ENCODE results near the gene SPATA32. TPM values are rescaled to one million over a fixed set of nuclear protein-coding genes. Genes with fewer than 3 reads are reported as not detected.
"Not testable (repeated sequence)": the region's sequence is repeated elsewhere in the genome, so short reads cannot be mapped to it uniquely, and the experiment has no call there.

SPATA32 gene
- total RNA-seq, 4 donors from 2014 or later: not detected

- no peak overlapping the region for H3K4me3 ChIP-seq
- H3K27me3 ChIP-seq: no peaks in the 10 kb centered on the region
- intact Hi-C loops (cut with DNase I): no loop called here
- H3K4me1 ChIP-seq: peaks cover 51 to 100% (median 73%) of the 10 kb centered on the region in 3 donors
- peaks cover 0 to 16% (median 0%) of the 10 kb centered on the region in 3 donors for H3K36me3 ChIP-seq
- WGBS, 2 donors: 45 to 51% methylated on average over 3 of the region's 3 CpGs
- TF ChIP-seq POLR2A (IDR thresholded peaks at IDR 0.05): no peak
- no peak for TF ChIP-seq CTCF (IDR thresholded peaks at IDR 0.05)
- H3K27ac ChIP-seq: peak overlapping the region; percentile 35 to 99 (median 92)
- no peak for DNase-seq
- H3K9me3 ChIP-seq: no peaks in the 10 kb centered on the region
Measured at GRCh38 chr17:45305530-45306087, 43.7 kb upstream of the SPATA32 start.

DNA sequence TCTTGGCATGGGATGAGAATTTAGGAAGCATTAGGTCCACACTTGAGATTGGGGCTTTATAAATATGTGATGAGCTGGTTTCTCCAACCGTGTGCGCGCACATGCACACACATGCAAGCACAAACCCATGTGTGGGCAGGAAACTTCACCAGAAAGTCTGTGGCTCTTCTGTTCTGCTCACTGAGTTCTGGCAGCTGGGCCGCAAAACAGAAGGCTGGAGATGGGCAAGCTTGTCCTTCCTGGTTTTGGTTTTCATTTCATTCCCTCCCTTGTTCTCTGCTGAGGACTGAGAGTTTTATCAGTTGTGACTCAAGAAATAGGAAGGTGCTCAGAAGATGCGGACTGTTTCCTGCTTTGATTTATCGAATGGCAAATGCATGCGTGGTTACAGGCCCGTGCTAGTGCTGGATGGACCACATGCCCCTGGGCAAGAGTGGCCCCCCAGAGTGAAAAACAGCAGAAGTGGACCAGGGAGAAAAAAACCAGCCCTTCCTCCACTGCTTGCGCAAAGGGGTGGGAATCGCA is 40.8 kb upstream of the SPATA32 start:
- WGBS, 2 donors: 15 to 43% methylated on average over 9 to 10 of the region's 10 CpGs
- Histone ChIP-seq H3K4me1 (peaks cover 53 to 100% (median 64%) of the 10 kb centered on the region in 3 donors), H3K36me3 (no peaks in the 10 kb centered on the region), H3K4me3 (peak overlapping the region in 1 of 4 donors; percentile 1), H3K27me3 (no peaks in the 10 kb centered on the region), H3K27ac (peak overlapping the region; percentile 63 to 90 (median 84)), H3K9me3 (no peaks in the 10 kb centered on the region)
- TF ChIP-seq CTCF (IDR thresholded peaks at IDR 0.05): no peak
- TF ChIP-seq POLR2A (IDR thresholded peaks at IDR 0.05): no peak
- DNase-seq: no peak
- intact Hi-C loops (cut with DNase I): no loop called here

DNA sequence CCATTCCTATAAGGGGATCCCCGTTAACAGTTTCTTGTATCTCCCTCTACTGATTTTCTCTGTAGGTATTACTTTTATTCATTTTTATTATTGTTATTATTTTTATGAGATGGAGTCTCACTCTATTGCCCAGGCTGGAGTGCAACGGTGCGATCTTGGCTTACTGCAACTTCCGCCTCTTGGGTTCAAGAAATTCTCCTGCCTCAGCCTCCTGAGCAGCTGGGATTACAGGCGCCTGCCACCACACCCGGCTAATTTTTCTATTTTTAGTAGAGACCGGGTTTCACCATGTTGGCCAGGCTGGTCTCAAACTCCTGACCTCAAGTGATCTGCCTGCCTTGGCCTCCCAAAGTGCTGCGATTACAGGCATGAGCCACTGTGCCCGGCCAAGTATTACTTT is 40.3 kb upstream of the SPATA32 start:
- 48 to 50% methylated on average over 7 to 9 of the region's 9 CpGs for WGBS, 2 donors
- H3K27me3 ChIP-seq; DNase-seq; H3K36me3 ChIP-seq; H3K9me3 ChIP-seq; intact Hi-C loops (cut with DNase I): not testable (repeated sequence)
- Histone ChIP-seq H3K27ac (peak overlapping the region; percentile 63 to 90 (median 84)), H3K4me3 (peak overlapping the region in 1 of 4 donors; percentile 1), H3K4me1 (peaks cover 48 to 100% (median 64%) of the 10 kb centered on the region in 3 donors)

DNA sequence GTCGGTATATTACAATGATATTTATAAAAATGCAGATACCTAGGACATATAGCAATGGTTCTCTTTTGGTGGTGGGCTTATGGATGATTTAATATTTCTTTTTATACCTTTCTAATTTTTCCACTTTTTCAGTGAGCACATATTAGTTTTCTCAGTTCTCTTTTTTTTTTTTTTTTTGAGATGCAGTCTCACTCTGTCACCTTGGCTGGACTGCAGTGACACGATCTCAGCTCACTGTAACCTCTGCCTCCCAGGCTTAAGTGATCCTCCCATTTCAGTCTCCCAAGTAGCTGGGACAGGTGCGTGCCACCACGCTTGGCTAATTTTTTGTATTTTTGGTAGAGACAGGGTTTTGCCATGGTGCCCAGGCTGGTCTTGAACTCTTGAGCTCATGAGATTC is 39.8 kb upstream of the SPATA32 start:
- Histone ChIP-seq H3K27me3 (no peaks in the 10 kb centered on the region), H3K4me1 (peaks cover 51 to 100% (median 64%) of the 10 kb centered on the region in 3 donors), H3K27ac (peak overlapping the region in 3 of 4 donors; percentile 83 to 90 (median 84)), H3K36me3 (no peaks in the 10 kb centered on the region), H3K9me3 (no peaks in the 10 kb centered on the region), H3K4me3 (no peak overlapping the region)
- 85 to 88% methylated on average over 4 of the region's 4 CpGs for WGBS, 2 donors
- TF ChIP-seq POLR2A (IDR thresholded peaks at IDR 0.05): no peak
- no peak for TF ChIP-seq CTCF (IDR thresholded peaks at IDR 0.05)
- no peak for DNase-seq
- intact Hi-C loops (cut with DNase I): no loop called here

DNA sequence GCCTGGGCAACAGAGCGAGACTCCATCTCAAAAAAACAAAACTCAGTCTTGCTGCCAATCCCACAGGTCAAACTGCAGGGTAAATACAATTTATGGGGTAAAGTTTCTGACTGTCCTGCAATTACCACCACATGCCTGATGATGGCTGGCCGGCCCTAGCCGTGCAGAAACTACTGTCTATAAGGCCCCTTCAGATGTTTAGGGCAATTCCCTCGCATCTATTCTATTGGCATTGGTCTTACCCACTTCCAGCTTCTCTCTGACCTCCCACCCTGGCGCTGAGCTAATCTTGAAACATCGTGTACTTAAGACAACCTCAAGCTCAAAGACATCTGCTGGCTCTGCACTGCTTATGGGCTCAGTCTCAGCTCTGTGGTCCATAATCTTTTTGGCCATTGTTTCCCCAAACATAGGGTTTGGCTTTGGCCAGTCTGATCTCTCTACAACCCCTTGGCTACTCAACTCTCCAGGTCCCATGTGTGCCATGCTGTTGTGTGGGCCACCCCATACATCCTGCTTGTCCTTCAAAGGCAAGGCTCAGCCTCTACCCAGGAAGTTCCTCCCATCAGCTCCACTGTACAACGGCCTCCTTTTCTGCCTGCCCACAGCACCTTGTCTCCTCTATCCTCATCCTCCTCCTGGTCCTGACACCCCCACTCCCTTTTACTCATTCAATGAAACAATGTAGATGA is 38.3 kb upstream of the SPATA32 start:
- H3K27me3 ChIP-seq: no peaks in the 10 kb centered on the region
- no peaks in the 10 kb centered on the region for H3K36me3 ChIP-seq
- H3K27ac ChIP-seq: peak overlapping the region; percentile 5 to 81 (median 76)
- 72 to 87% methylated on average over 7 of the region's 7 CpGs for WGBS, 2 donors
- H3K9me3 ChIP-seq: no peaks in the 10 kb centered on the region
- DNase-seq: no peak
- intact Hi-C loops (cut with DNase I): no loop called here
- H3K4me3 ChIP-seq: no peak overlapping the region
- TF ChIP-seq POLR2A (IDR thresholded peaks at IDR 0.05) (no peak), CTCF (IDR thresholded peaks at IDR 0.05) (no peak)
- H3K4me1 ChIP-seq: peaks cover 53 to 100% (median 64%) of the 10 kb centered on the region in 3 donors
